ENCODE measurements around the gene PRDM16. TPM values are rescaled to one million over a fixed set of nuclear protein-coding genes. Genes with fewer than 3 reads are reported as not detected.
A peak's percentile ranks its signal among the peaks of the same experiment; 100 is the strongest.

Gene PRDM16
- total RNA-seq, 1 experiment from 2014 or later, result 22.3 TPM

DNA sequence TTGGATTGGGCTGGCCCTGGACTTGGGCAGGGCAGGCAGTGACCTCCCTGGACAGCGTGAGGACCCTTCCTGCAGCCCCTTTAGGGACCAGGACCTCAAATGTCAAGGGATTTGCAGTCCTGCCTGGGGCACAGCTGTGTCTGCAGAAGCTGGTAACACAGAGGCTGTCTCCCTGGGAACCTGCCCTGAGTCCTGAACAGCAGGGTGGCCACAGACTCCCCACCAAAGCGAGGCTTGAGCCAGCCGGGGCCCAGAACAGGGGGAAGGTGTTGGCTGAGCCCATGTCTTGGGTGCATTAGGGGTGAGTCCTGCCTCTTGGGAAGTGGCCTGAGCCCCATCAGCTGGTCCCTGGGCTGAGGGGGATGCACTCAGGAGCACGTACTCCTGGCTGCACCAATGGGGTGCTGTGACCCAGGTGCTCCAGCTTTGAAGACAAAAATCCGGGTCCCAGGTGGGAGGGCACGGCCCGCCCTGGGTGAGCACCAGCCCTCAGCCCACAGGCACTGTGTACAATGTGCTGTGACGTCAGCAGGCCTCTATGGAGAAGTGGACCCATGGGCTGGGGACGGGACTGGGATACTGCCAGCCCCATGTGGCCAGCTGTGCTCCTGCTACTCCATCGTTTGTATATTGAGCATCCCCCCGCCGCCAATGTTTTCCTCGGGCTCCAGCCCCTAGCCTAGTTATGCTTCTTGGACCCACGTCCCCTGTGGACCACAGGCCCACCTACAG, 313.5 kb downstream of the PRDM16 start:
- POLR2A ChIA-PET, result no interaction called here
- in situ Hi-C loops (cut with HindIII; ENCODE audit: low pct_unique_long_range_greater_than_20kb, low sequenced_read_pairs), result no loop called here
- ATAC-seq (peak; percentile 20; the same call in 1 of the 2 replicates), DNase-seq (ENCODE audit: low read depth, low spot score) (no peak)
- H3K4me1 ChIP-seq (ENCODE audit: control insufficient read depth, insufficient read depth, low read length), result no peaks in the 10 kb centered on the region; the same call in 1 of the 2 replicates
- TF ChIP-seq TCF7L2 (IDR thresholded peaks at IDR 0.05; ENCODE audit: low read depth, low read length), result no peak
- TF ChIP-seq POLR2AphosphoS5 (IDR thresholded peaks at IDR 0.05; ENCODE audit: low read depth, low read length), result no peak
- TF ChIP-seq, protein P1, sequence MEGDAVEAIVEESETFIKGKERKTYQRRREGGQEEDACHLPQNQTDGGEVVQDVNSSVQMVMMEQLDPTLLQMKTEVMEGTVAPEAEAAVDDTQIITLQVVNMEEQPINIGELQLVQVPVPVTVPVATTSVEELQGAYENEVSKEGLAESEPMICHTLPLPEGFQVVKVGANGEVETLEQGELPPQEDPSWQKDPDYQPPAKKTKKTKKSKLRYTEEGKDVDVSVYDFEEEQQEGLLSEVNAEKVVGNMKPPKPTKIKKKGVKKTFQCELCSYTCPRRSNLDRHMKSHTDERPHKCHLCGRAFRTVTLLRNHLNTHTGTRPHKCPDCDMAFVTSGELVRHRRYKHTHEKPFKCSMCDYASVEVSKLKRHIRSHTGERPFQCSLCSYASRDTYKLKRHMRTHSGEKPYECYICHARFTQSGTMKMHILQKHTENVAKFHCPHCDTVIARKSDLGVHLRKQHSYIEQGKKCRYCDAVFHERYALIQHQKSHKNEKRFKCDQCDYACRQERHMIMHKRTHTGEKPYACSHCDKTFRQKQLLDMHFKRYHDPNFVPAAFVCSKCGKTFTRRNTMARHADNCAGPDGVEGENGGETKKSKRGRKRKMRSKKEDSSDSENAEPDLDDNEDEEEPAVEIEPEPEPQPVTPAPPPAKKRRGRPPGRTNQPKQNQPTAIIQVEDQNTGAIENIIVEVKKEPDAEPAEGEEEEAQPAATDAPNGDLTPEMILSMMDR (IDR thresholded peaks at IDR 0.05), result no peak
- intact Hi-C loops (cut with micrococcal nuclease; ENCODE audit: unreplicated experiment), result no loop called here
- CTCF ChIA-PET, result no interaction called here
- BruUV-seq (replicated peaks), result no TSS peak
- H3K27me3 ChIP-seq (ENCODE audit: control insufficient read depth, insufficient read depth, low read length), result no peaks in the 10 kb centered on the region
- no peaks in the 10 kb centered on the region for H3K36me3 ChIP-seq (ENCODE audit: control insufficient read depth, insufficient read depth, low read length)
- H3K4me3 ChIP-seq (ENCODE audit: low read depth in 2 of 2, low read length in 2 of 2), result no peak overlapping the region
- H3K27ac ChIP-seq (ENCODE audit: low read length), result no peak overlapping the region
- H3K9me3 ChIP-seq (ENCODE audit: control insufficient read depth, insufficient read depth, low read depth, low read length), result no peaks in the 10 kb centered on the region

- Histone ChIP-seq H3K36me3 (ENCODE audit: control insufficient read depth, insufficient read depth, low read length) (no peaks in the 10 kb centered on the region), H3K4me1 (ENCODE audit: control insufficient read depth, insufficient read depth, low read length) (no peaks in the 10 kb centered on the region; the same call in 1 of the 2 replicates), H3K4me3 (ENCODE audit: low read depth in 2 of 2, low read length in 2 of 2) (no peak overlapping the region), H3K27ac (ENCODE audit: low read length) (no peak overlapping the region), H3K9me3 (ENCODE audit: control insufficient read depth, insufficient read depth, low read depth, low read length) (no peaks in the 10 kb centered on the region), H3K27me3 (ENCODE audit: control insufficient read depth, insufficient read depth, low read length) (no peaks in the 10 kb centered on the region)
- DNase-seq (ENCODE audit: low read depth, low spot score), result no peak
- ATAC-seq, result no peak
- intact Hi-C loops (cut with micrococcal nuclease; ENCODE audit: unreplicated experiment), result no loop called here
- ChIA-PET POLR2A (no interaction called here), CTCF (no interaction called here)
- no TSS peak for BruUV-seq (replicated peaks)
- in situ Hi-C loops (cut with HindIII; ENCODE audit: low pct_unique_long_range_greater_than_20kb, low sequenced_read_pairs), result no loop called here
- TF ChIP-seq TCF7L2 (IDR thresholded peaks at IDR 0.05; ENCODE audit: low read depth, low read length) (no peak), SIN3A (IDR thresholded peaks at IDR 0.05; ENCODE audit: borderline replicate concordance, insufficient read depth, low read depth, low read length) (no peak), POLR2AphosphoS5 (IDR thresholded peaks at IDR 0.05; ENCODE audit: low read depth, low read length) (no peak), REST (IDR thresholded peaks at IDR 0.05; ENCODE audit: insufficient read depth in 1 of 2, low read depth in 2 of 2, low read length in 1 of 2) (no peak)
- TF ChIP-seq, protein P1 (IDR thresholded peaks at IDR 0.05), result no peak
These were observed 314.7 kb downstream of the PRDM16 start for GRCh38 chr1:3383679-3384078.
